GM19238 (cell line): ENCODE data around the gene CWC27.

ENCODE experiments used
- DNase-seq: peaks from one replicate; pipeline ENCODE4 v3.0.0; 2011; ENCODE audit warnings: low spot score; ENCODE audit not compliant: insufficient read length

The CWC27 gene

DNA sequence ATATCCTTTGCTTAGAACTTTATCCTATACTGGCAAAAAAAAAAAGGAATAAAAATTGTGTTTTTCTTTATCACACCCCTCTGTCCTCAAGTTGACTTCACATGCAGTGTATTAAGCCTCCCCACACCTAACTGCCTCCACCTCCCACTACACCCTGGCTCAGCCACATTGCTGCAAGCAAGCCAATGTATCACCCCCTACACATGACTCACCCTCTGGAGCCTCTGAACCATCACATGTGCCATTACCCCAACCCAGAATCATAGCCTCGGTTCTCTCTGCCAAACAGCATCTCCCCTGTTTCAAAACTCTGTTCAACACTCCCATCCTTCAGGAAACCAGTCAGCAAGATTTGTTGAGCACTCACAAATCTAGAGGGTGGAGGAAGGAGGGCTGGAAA lies 209.0 kb downstream of the CWC27 start:
- no peak for DNase-seq

GRCh38 chr5:64978546-64978945 lies 209.8 kb downstream of the CWC27 start:
- DNase-seq, result no peak

DNA sequence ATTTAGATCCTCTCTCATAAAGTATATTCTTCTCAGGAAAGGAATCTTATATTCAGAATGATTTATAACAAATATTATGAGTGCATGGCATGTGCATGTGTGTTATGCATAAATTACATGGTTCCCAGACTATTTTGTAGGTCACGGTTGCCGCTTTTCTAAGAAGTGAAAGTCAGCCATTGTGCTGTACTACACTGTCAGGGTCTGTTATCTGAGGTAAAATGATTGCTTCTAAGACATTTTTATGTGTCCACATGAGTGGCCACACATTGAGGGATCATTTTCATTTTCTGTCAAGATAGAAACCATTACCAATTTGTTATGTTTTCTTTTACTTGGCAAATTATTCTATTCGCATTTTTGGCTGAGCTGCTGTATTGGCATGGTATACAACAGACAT lies 210.8 kb downstream of the CWC27 start:
- DNase-seq, result no peak

- no peak for DNase-seq
Measured at GRCh38 chr5:64980176-64980575, 211.4 kb downstream of the CWC27 start.

DNA sequence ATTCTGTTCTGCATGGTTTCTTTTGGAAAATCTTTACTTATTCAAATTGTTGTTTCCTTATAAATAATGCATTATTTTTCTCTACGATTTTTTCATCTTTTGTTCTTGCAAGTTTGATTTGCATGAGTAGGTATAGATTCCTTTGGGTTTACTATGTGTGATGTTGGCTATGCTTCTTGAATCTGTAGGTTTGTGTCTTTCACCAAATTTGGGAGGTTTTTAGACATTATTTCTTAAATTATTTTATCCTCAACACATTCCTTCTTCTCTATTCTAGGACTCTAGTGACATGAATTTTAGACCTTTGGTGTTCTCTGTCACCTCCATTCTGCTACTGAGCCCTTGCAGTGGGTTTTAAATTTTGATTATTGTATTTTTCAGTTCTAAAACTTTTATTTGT lies 219.0 kb downstream of the CWC27 start:
- DNase-seq, result no peak

DNA sequence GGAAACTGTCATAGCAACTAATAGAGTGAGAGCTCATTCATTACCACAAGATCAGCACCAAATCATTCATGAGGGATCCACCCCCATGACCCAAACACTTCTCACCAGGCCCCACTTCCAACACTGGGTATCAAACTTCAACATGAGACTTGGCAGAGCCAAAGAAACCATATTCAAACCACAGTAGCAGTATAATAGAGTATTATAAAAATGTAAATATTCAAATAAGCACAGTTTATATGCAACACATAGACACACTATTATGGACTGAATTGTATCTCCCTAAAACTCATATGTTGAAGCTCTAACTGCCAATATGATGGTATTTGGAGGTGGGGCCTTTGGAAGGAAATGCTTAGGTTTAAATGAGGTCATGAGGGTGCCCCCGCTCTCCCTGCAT lies 240.5 kb downstream of the CWC27 start:
- no peak for DNase-seq

- DNase-seq, result no peak
Measured at GRCh38 chr5:65010841-65011240, 242.1 kb downstream of the CWC27 start.

DNA sequence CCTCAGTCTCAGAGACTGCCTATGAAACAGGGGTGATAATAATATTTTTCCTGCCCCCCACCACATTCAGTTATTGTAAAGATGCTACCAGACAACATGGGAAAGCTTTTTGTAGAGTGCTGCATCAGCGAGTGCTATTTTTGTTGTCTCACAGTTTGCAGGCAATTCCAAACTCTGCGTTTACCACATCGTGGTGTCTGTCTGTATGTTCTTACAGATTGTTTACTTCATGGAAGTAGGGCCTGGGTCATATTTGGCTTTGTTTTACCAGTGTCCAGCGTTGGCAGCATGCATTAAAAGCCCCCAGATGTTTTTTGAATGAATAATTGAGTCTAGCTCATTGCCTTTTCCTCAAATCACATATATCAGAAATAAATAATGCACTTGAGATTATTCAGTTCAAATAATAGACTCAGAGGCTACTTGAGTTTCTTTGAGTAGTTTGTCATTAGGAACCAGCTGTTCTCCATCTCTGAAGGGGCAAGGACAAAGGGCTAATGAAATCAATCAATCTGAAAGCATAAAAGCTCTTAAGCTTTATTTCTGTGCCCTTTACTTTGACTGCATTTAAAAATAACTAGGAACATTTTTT lies 243.7 kb downstream of the CWC27 start:
- no peak for DNase-seq

DNA sequence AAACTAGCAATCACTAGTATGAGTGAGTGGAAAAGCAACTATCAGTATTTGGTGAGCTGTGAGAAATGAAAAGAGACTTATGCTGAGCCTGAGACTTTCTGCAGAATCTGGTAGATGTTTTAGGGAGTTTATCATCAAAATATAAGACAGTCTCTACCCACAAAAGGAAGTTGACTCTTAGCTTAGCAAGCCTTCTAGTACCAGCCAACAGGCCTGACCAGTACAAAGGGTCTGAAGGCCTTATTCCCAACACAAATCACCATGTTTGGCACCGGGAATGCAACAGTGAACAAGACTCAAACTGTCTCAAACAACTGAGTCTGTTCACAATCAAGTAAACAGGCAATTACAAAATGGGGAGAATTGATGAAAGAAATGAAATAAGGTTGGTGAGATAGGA lies 244.4 kb downstream of the CWC27 start:
- no peak for DNase-seq

GRCh38 chr5:65014769-65015168 lies 246.0 kb downstream of the CWC27 start:
- no peak for DNase-seq

DNA sequence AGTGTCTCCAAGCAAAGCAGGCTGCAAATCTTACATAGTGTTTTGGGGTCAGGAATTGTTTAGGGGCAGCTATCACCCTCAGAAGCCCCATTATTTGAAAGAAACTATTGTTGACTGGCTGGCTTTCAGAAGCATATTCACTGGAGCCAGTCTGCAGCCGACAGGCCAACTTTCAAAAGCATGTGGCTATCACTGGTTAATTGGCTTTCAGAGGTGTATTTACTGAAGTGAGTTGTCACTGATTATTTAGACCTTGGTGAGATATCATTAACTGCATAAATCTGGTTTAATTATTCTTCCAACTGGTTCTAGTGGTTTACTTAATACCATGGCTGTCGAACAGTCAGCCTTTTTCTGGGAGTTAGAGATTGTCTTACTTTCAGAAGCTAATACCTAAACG lies 247.0 kb downstream of the CWC27 start:
- DNase-seq, result no peak

- no peak for DNase-seq
Measured at GRCh38 chr5:65017636-65018035, 248.9 kb downstream of the CWC27 start.

GRCh38 chr5:65018763-65019162 lies 250.0 kb downstream of the CWC27 start:
- DNase-seq, result no peak

- DNase-seq, result no peak
Measured at GRCh38 chr5:65020492-65020891, 251.8 kb downstream of the CWC27 start.

DNA sequence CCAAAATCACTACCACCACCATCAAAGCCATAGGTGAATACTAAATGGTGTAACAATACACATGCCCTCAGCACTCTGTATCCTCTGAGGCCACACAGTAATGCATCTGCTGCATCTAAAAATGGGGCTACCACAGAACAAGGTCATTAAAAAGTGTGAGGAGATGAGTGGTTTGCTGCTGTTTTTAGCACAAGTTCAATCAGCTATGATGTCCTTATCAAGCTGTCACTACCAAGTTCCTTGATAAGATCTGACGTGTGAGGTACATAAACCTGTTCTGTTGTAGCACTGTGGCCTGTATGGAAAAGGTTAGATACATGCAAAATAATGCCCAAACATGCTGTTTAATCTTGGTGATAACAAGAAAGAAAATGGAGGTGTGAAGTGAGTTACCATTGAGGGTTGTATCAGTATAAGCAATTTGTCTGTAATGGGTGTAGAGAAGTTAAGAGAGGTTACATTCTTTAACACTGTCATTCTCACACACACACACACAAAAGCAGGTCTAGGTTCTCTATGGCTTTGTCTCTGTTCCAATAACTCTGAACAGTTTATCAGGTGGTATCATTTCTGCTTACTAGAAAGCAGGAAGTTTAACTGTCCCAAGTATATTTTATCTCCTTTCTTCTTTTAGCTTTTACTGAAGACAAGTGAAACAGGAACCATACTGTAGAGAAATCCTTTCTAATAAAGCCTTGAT lies 252.9 kb downstream of the CWC27 start:
- no peak for DNase-seq

GRCh38 chr5:65022932-65023331 lies 254.2 kb downstream of the CWC27 start:
- no peak for DNase-seq

GRCh38 chr5:65024681-65025080 lies 256.0 kb downstream of the CWC27 start:
- no peak for DNase-seq

DNA sequence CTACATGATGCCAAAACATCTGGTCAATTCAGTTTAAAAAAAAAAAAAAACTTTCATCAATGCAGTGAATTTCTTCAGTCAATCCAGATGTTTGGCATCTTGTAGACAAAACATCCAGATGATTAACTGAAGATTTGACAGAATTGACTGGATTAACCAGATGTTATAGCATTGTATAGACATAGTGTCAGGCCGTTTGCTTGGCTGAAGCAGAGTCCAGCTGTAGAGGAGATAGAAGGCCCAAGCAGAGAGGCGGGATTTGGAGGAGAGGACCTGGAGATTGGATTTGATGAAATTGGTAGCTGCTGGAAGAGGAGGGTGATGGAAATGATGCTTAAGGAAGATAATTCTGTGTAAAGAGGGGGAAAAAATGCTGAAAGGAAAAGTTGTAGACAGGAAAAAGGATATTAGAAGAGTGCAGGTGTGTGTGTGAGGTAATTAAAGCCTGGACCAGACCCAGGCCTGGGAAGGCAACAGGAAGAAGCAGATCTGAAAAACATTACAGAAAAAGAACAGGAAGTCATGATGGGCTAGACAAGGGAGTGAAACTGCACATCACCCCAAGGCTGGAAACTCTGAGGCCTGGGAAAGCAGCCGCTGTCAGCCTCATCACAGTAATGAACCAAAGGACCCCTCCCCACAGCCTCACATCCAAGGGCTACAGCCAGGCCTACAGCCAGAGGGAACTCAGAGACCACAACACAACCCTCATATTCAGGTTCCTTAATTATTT lies 258.3 kb downstream of the CWC27 start:
- no peak for DNase-seq

GRCh38 chr5:65029178-65029577 lies 260.4 kb downstream of the CWC27 start:
- no peak for DNase-seq

- DNase-seq, result no peak
Measured at GRCh38 chr5:65030056-65030455, 261.3 kb downstream of the CWC27 start.

DNA sequence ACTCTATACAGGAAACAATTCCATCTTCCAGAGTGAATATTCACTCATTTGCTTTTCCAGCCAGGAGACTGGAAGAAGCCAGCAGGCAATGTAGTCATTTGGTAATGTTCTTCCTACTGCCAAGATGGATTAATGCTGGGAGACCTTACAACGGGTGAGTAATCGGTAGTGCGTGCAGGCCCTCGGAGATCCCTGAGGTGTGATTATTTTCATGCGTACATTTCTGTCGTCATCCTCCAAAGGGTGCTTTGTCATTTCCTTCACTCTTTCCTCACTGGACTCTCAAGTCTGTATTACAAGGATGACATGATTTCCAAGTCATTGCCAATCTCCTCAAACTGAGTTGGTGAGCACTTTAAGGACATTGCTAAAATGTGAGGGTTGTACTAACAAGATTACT lies 263.5 kb downstream of the CWC27 start:
- no peak for DNase-seq

DNA sequence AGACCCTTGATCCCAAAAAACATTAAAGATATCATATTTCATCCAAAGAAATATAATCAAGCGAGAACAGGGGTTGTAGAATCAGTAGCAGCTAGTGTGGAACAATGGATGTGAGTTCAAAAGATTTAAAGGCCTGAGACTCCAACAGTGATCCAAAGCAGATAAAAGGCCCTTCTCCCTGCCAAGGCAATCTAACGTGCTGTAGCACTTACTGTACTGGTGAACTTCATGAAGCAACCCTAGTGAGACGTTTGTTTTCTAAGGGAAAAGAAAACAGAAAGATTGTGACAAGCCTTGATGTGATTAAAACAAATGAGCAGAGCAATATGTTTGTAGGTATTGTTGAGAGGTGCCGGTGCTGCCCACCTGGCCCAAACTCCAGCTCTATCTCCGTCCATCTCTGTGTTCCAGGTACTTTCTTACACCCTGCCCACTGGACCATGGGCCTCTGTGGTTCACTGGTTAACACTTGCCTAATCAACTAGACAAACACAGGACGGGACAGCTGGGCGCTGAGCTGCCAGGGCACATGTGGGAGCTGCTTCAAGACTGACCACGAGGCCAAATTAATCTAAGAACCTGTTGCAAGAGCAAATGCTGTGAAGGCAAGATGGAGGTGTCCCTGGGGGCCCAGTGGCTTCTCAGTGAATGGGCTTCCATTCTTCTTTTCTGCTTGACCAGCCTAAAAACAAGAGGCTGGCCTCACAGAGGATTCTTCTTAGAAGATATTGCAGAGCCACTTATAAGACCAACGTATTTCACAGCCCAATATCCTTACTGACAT lies 265.5 kb downstream of the CWC27 start:
- no peak for DNase-seq
